ENCODE results near the gene SIRT4.

GRCh38 chr12:120267736-120268135 lies 34.4 kb upstream of the SIRT4 start:
- TF ChIP-seq CTCF (conservative IDR thresholded peaks at IDR 0.05) = no peak
- no peak for TF ChIP-seq EZH2 (IDR thresholded peaks at IDR 0.05; ENCODE audit: low read depth)

All from PC-9 (cell line).